H9 (cell line): ENCODE data around the gene TMEM161A. TPM values are rescaled to one million over a fixed set of nuclear protein-coding genes. Genes with fewer than 3 reads are reported as not detected.

ENCODE experiments used
- DNase-seq: peaks from one replicate; pipeline ENCODE4 v3.0.0-alpha.2; 2017
- H2AFZ ChIP-seq: one replicate; pipeline ENCODE4 v1.6.1; 2013; ENCODE audit warnings: mild to moderate bottlenecking, low read length, control low read depth, moderate library complexity
- H2AK5ac ChIP-seq: 2 replicates; pipeline ENCODE4 v1.6.1; 2013; ENCODE audit warnings: low read length, control low read depth, mixed read lengths; ENCODE audit not compliant: insufficient read length
- H2BK120ac ChIP-seq: one replicate; pipeline ENCODE4 v1.6.1; 2013; ENCODE audit warnings: low read depth, mild to moderate bottlenecking, low read length, control low read depth, inconsistent platforms; ENCODE audit not compliant: poor library complexity, severe bottlenecking
- H2BK12ac ChIP-seq: 2 replicates; pipeline ENCODE4 v1.6.1; 2013; ENCODE audit warnings: low read length, control low read depth, mixed read lengths, low read depth; ENCODE audit not compliant: insufficient read length
- H2BK15ac ChIP-seq: 2 replicates; pipeline ENCODE4 v1.6.1; 2013; ENCODE audit warnings: low read depth, low read length, control low read depth
- H2BK20ac ChIP-seq: one replicate; pipeline ENCODE4 v1.6.1; 2013; ENCODE audit warnings: low read depth, mild to moderate bottlenecking, low read length, control low read depth, inconsistent platforms; ENCODE audit not compliant: poor library complexity, severe bottlenecking
- H2BK5ac ChIP-seq: 2 replicates; pipeline ENCODE4 v1.6.1; 2013; ENCODE audit warnings: low read length, control low read depth, mixed read lengths; ENCODE audit not compliant: insufficient read length
- H3K14ac ChIP-seq: 2 replicates; pipeline ENCODE4 v1.6.1; 2013; ENCODE audit warnings: low read length, control low read depth; ENCODE audit not compliant: insufficient read depth
- H3K18ac ChIP-seq: 2 replicates; pipeline ENCODE4 v1.6.1; 2013; ENCODE audit warnings: low read depth, mild to moderate bottlenecking, mixed read lengths, low read length, control low read depth; ENCODE audit not compliant: insufficient read length
- H3K23ac ChIP-seq: 2 replicates; pipeline ENCODE4 v1.6.1; 2013; ENCODE audit warnings: low read length, control low read depth, mixed read lengths, low read depth; ENCODE audit not compliant: insufficient read length
- H3K23me2 ChIP-seq: 2 replicates; pipeline ENCODE4 v1.6.1; 2013; ENCODE audit warnings: low read depth, mild to moderate bottlenecking, mixed read lengths, low read length, control low read depth; ENCODE audit not compliant: insufficient read length, poor library complexity, severe bottlenecking
- H3K27ac ChIP-seq: 2 replicates; pipeline ENCODE4 v1.5.1; 2013; ENCODE audit warnings: low read length, control low read depth, mixed read lengths, low read depth; ENCODE audit not compliant: insufficient read length
- H3K27me3 ChIP-seq: 2 replicates; pipeline ENCODE4 v1.6.1; 2013; ENCODE audit warnings: low read length, control low read depth, inconsistent platforms; ENCODE audit not compliant: insufficient read depth
- H3K4ac ChIP-seq: 2 replicates; pipeline ENCODE4 v1.6.1; 2013; ENCODE audit warnings: low read depth, mild to moderate bottlenecking, control low read depth, inconsistent platforms, low read length, moderate library complexity
- H3K4me1 ChIP-seq: 2 replicates; pipeline ENCODE4 v1.6.1; 2013; ENCODE audit warnings: low read length, control low read depth, inconsistent platforms; ENCODE audit not compliant: insufficient read depth
- H3K4me2 ChIP-seq: 2 replicates; pipeline ENCODE4 v1.6.1; 2013; ENCODE audit warnings: low read length, control low read depth, mixed read lengths; ENCODE audit not compliant: insufficient read length, insufficient read depth
- H3K56ac ChIP-seq: 2 replicates; pipeline ENCODE4 v1.6.1; 2013; ENCODE audit warnings: low read depth, mild to moderate bottlenecking, mixed read lengths, low read length, control low read depth; ENCODE audit not compliant: insufficient read length
- H3K79me1 ChIP-seq: 2 replicates; pipeline ENCODE4 v1.6.1; 2013; ENCODE audit warnings: low read depth, mild to moderate bottlenecking, moderate library complexity, low read length, control low read depth, inconsistent platforms; ENCODE audit not compliant: insufficient read depth, poor library complexity, severe bottlenecking
- H3K79me2 ChIP-seq: 2 replicates; pipeline ENCODE4 v1.6.1; 2013; ENCODE audit warnings: low read length, control low read depth, inconsistent platforms; ENCODE audit not compliant: insufficient read depth
- H3K9ac ChIP-seq: 2 replicates; pipeline ENCODE4 v1.6.1; 2013; ENCODE audit warnings: low read length, control low read depth, mixed read lengths; ENCODE audit not compliant: insufficient read length; ENCODE audit errors: extremely low read depth
- H3K9me3 ChIP-seq: one replicate; pipeline ENCODE4 v1.6.1; 2013; ENCODE audit warnings: low read depth, low read length, inconsistent platforms; ENCODE audit not compliant: control insufficient read depth
- H3T11ph ChIP-seq: one replicate; pipeline ENCODE4 v1.6.1; 2013; ENCODE audit warnings: mild to moderate bottlenecking, low read length, control low read depth, inconsistent platforms
- H4K20me1 ChIP-seq: one replicate; pipeline ENCODE4 v1.6.1; 2013; ENCODE audit not compliant: control insufficient read depth, insufficient read length, insufficient read depth
- H4K5ac ChIP-seq: 2 replicates; pipeline ENCODE4 v1.6.1; 2013; ENCODE audit warnings: low read depth, mild to moderate bottlenecking, mixed read lengths, low read length, control low read depth; ENCODE audit not compliant: insufficient read length
- H4K8ac ChIP-seq: replicated peaks from 2 replicates; pipeline ENCODE4 v1.6.1; 2013; ENCODE audit warnings: low read length, control low read depth, mixed read lengths, low read depth; ENCODE audit not compliant: insufficient read length
- H4K91ac ChIP-seq: 2 replicates; pipeline ENCODE4 v1.6.1; 2013; ENCODE audit warnings: low read depth, mild to moderate bottlenecking, moderate library complexity, mixed read lengths, low read length, control low read depth; ENCODE audit not compliant: insufficient read length
- H3K27ac Mint-ChIP-seq, 3 experiments: 2 replicates in 2 of 3; 3 replicates in 1 of 3; pipeline ENCODE4 v1.8.0; 2020 to 2021; ENCODE audit warnings: mixed read lengths in 3 of 3, mild to moderate bottlenecking in 1 of 3, moderate library complexity in 1 of 3
- H3K27me3 Mint-ChIP-seq: 2 replicates; pipeline ENCODE4 v1.8.0; 2021; ENCODE audit warnings: low read depth, mild to moderate bottlenecking, moderate library complexity, mixed read lengths
- H3K36me3 Mint-ChIP-seq, 3 experiments: 2 replicates in 2 of 3; 3 replicates in 1 of 3; pipeline ENCODE4 v1.8.0; 2020 to 2021; ENCODE audit warnings: low read depth in 3 of 3, mixed read lengths in 3 of 3; ENCODE audit not compliant: insufficient read depth in 1 of 3
- H3K4me1 Mint-ChIP-seq, 2 experiments: 2 replicates each; pipeline ENCODE4 v1.8.0; 2020; ENCODE audit warnings: mixed read lengths in 2 of 2
- H3K4me3 Mint-ChIP-seq, 2 experiments: 2 replicates in 1 of 2; 3 replicates in 1 of 2; pipeline ENCODE4 v1.8.0; 2020 to 2021; ENCODE audit warnings: mild to moderate bottlenecking in 2 of 2, mixed read lengths in 2 of 2, moderate library complexity in 1 of 2
- H3K9me3 Mint-ChIP-seq, 2 experiments: 2 replicates in 1 of 2; 3 replicates in 1 of 2; pipeline ENCODE4 v1.8.0; 2020; ENCODE audit warnings: mild to moderate bottlenecking in 2 of 2, mixed read lengths in 2 of 2, moderate library complexity in 1 of 2
- WGBS: extraction: QIAGEN DNeasy Blood & Tissue Kit; methylation state at CpG from one replicate; pipeline ENCODE4 v1.1.7; 2013; ENCODE audit warnings: missing lambda C conversion rate, low lambda C conversion rate, mixed read lengths; ENCODE audit not compliant: insufficient read length; ENCODE audit errors: extremely low coverage; 5-methylcytosine and 5-hydroxymethylcytosine counted together
- total RNA-seq: library from RNA; stranded (reverse); gene quantifications from 2 replicates; pipeline ENCODE4 v1.2.1, GENCODE V29; 2021
- TF ChIP-seq, protein P1 (sequence below): fragments of 200-600 bp; sonication (generic); conservative IDR thresholded peaks from 3 replicates; pipeline ENCODE4 v1.8.0; 2021; ENCODE audit warnings: antibody characterized with exemption, mild to moderate bottlenecking

Gene TMEM161A
- total RNA-seq, 1 experiment from 2014 or later: 40.9 TPM

DNA sequence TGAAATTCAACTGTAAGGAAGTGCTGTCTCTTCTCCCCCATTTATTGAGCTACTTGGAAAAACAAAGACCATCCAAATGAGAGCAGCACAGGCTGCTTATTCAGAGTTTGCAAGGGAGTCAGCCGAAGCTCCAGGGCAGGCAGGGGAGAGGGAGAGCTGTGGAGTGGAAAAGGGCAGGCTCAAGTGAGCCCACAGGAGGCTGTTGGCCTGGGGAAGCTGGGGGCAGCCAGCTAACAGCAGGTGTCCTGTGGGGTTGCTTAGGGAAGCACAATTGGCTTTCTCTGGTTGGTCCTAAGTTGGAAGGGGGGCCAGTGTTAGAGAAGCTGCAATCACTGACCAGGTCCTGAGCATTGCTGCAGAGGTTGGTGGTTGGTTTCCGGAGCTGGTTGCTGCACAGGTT is 50.6 kb downstream of the TMEM161A start:
- no peak overlapping the region for H2BK12ac ChIP-seq

More for the DNA sequence above, 50.6 kb downstream of the TMEM161A start:
- Histone ChIP-seq H3K4me1 (peaks cover 7% of the 10 kb centered on the region; the same call in 1 of the 2 replicates), H4K5ac (no peak overlapping the region), H4K91ac (no peak overlapping the region), H3K23me2 (no peaks in the 10 kb centered on the region), H4K20me1 (no peaks in the 10 kb centered on the region), H3T11ph (no peak overlapping the region), H3K79me2 (no peaks in the 10 kb centered on the region), H4K8ac (no peak overlapping the region), H2AK5ac (no peak overlapping the region), H2BK20ac (no peak overlapping the region), H3K27ac (no peak overlapping the region), H2BK120ac (no peak overlapping the region), H2AFZ (no peak overlapping the region), H3K27me3 (no peaks in the 10 kb centered on the region; the same call in 1 of the 2 replicates), H3K9me3 (no peaks in the 10 kb centered on the region), H3K9ac (no peak overlapping the region), H3K56ac (no peak overlapping the region), H3K79me1 (no peaks in the 10 kb centered on the region), H3K23ac (no peak overlapping the region), H3K4me2 (no peak overlapping the region), H3K4ac (no peak overlapping the region), H3K14ac (no peak overlapping the region; the same call in 1 of the 2 replicates), H3K18ac (no peak overlapping the region), H2BK5ac (no peak overlapping the region), H2BK15ac (no peak overlapping the region)
- no peak overlapping the region for H3K4me3 Mint-ChIP-seq
- peaks cover 25 to 29% of the 10 kb centered on the region in 2 experiments for H3K4me1 Mint-ChIP-seq
- peak overlapping the region in 1 of 3 experiments; percentile 64; a peak in 2 of 7 replicates for H3K27ac Mint-ChIP-seq
- TF ChIP-seq, protein P1, sequence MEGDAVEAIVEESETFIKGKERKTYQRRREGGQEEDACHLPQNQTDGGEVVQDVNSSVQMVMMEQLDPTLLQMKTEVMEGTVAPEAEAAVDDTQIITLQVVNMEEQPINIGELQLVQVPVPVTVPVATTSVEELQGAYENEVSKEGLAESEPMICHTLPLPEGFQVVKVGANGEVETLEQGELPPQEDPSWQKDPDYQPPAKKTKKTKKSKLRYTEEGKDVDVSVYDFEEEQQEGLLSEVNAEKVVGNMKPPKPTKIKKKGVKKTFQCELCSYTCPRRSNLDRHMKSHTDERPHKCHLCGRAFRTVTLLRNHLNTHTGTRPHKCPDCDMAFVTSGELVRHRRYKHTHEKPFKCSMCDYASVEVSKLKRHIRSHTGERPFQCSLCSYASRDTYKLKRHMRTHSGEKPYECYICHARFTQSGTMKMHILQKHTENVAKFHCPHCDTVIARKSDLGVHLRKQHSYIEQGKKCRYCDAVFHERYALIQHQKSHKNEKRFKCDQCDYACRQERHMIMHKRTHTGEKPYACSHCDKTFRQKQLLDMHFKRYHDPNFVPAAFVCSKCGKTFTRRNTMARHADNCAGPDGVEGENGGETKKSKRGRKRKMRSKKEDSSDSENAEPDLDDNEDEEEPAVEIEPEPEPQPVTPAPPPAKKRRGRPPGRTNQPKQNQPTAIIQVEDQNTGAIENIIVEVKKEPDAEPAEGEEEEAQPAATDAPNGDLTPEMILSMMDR: no peak
- DNase-seq: no peak
- no CpG with 5 or more reads among the region's 2 CpGs for WGBS
- H3K36me3 Mint-ChIP-seq: no peaks in the 10 kb centered on the region
- no peaks in the 10 kb centered on the region for H3K9me3 Mint-ChIP-seq
- H3K27me3 Mint-ChIP-seq: peaks cover 13% of the 10 kb centered on the region
